ENCODE results near the gene MAPK14. TPM values are rescaled to one million over a fixed set of nuclear protein-coding genes. Genes with fewer than 3 reads are reported as not detected.
"Not testable (repeated sequence)": the region's sequence is repeated elsewhere in the genome, so short reads cannot be mapped to it uniquely, and the experiment has no call there.

Gene MAPK14
- total RNA-seq, 2 donors from 2014 or later, result 36.5 to 51.3 TPM

GRCh38 chr6:36068586-36068985 is 41.0 kb downstream of the MAPK14 start:
- no peaks in the 10 kb centered on the region for H3K27me3 Mint-ChIP-seq
- peaks cover 31% of the 10 kb centered on the region for H3K4me1 Mint-ChIP-seq
- peaks cover 23% of the 10 kb centered on the region for H3K36me3 Mint-ChIP-seq (ENCODE audit: low read depth)
- H3K4me3 Mint-ChIP-seq, result no peak overlapping the region
- no peaks in the 10 kb centered on the region for H3K9me3 Mint-ChIP-seq
- peak overlapping the region; percentile 45 for H3K27ac Mint-ChIP-seq
- no peak for ATAC-seq (replicated peaks)

GRCh38 chr6:36069573-36069972 is 42.0 kb downstream of the MAPK14 start:
- no peak for ATAC-seq (replicated peaks)
- H3K4me3 Mint-ChIP-seq, result no peak overlapping the region
- peaks cover 31% of the 10 kb centered on the region for H3K4me1 Mint-ChIP-seq
- H3K36me3 Mint-ChIP-seq (ENCODE audit: low read depth), result peaks cover 28% of the 10 kb centered on the region
- no peaks in the 10 kb centered on the region for H3K9me3 Mint-ChIP-seq
- H3K27ac Mint-ChIP-seq, result peak overlapping the region; percentile 44
- no peaks in the 10 kb centered on the region for H3K27me3 Mint-ChIP-seq

GRCh38 chr6:36070252-36070651 is 42.6 kb downstream of the MAPK14 start:
- peaks cover 31% of the 10 kb centered on the region for H3K36me3 Mint-ChIP-seq (ENCODE audit: low read depth)
- no peaks in the 10 kb centered on the region for H3K27me3 Mint-ChIP-seq
- H3K4me1 Mint-ChIP-seq, result peaks cover 25% of the 10 kb centered on the region
- H3K9me3 Mint-ChIP-seq, result no peaks in the 10 kb centered on the region
- no peak overlapping the region for H3K27ac Mint-ChIP-seq
- H3K4me3 Mint-ChIP-seq, result no peak overlapping the region
- no peak for ATAC-seq (replicated peaks)

- no peak for ATAC-seq (replicated peaks)
- Mint-ChIP-seq H3K27ac (no peak overlapping the region), H3K36me3 (ENCODE audit: low read depth) (peaks cover 39% of the 10 kb centered on the region), H3K4me3 (no peak overlapping the region), H3K9me3 (no peaks in the 10 kb centered on the region), H3K27me3 (no peaks in the 10 kb centered on the region), H3K4me1 (peaks cover 26% of the 10 kb centered on the region)
Measured at GRCh38 chr6:36071281-36071680, 43.7 kb downstream of the MAPK14 start.

GRCh38 chr6:36071714-36072113 is 44.1 kb downstream of the MAPK14 start:
- ATAC-seq (replicated peaks), result no peak
- peaks cover 23% of the 10 kb centered on the region for H3K4me1 Mint-ChIP-seq
- no peak overlapping the region for H3K4me3 Mint-ChIP-seq
- no peak overlapping the region for H3K27ac Mint-ChIP-seq
- peaks cover 40% of the 10 kb centered on the region for H3K36me3 Mint-ChIP-seq (ENCODE audit: low read depth)
- no peaks in the 10 kb centered on the region for H3K27me3 Mint-ChIP-seq
- H3K9me3 Mint-ChIP-seq, result no peaks in the 10 kb centered on the region

- no peak for ATAC-seq (replicated peaks)
- no peaks in the 10 kb centered on the region for H3K9me3 Mint-ChIP-seq
- no peak overlapping the region for H3K4me3 Mint-ChIP-seq
- H3K36me3 Mint-ChIP-seq (ENCODE audit: low read depth), result peaks cover 49% of the 10 kb centered on the region
- no peak overlapping the region for H3K27ac Mint-ChIP-seq
- H3K4me1 Mint-ChIP-seq, result peaks cover 18% of the 10 kb centered on the region
- no peaks in the 10 kb centered on the region for H3K27me3 Mint-ChIP-seq
Measured at GRCh38 chr6:36072681-36073080, 45.1 kb downstream of the MAPK14 start.

GRCh38 chr6:36073587-36073986 is 46.0 kb downstream of the MAPK14 start:
- no peaks in the 10 kb centered on the region for H3K27me3 Mint-ChIP-seq
- H3K4me3 Mint-ChIP-seq, result no peak overlapping the region
- peaks cover 12% of the 10 kb centered on the region for H3K4me1 Mint-ChIP-seq
- H3K27ac Mint-ChIP-seq, result no peak overlapping the region
- no peak for ATAC-seq (replicated peaks)
- H3K36me3 Mint-ChIP-seq (ENCODE audit: low read depth), result peaks cover 58% of the 10 kb centered on the region
- H3K9me3 Mint-ChIP-seq, result no peaks in the 10 kb centered on the region

GRCh38 chr6:36075656-36076055 is 48.0 kb downstream of the MAPK14 start:
- no peaks in the 10 kb centered on the region for H3K27me3 Mint-ChIP-seq
- no peaks in the 10 kb centered on the region for H3K9me3 Mint-ChIP-seq
- no peak overlapping the region for H3K4me3 Mint-ChIP-seq
- ATAC-seq (replicated peaks), result no peak
- peak overlapping the region; percentile 40 for H3K27ac Mint-ChIP-seq
- H3K36me3 Mint-ChIP-seq (ENCODE audit: low read depth), result peaks cover 79% of the 10 kb centered on the region
- peaks cover 12% of the 10 kb centered on the region for H3K4me1 Mint-ChIP-seq

GRCh38 chr6:36076178-36077063 is 48.8 kb downstream of the MAPK14 start:
- no peak overlapping the region for H3K4me3 Mint-ChIP-seq
- H3K9me3 Mint-ChIP-seq, result no peaks in the 10 kb centered on the region
- H3K27ac Mint-ChIP-seq, result peak overlapping the region; percentile 40
- peak; percentile 42 for ATAC-seq (replicated peaks)
- H3K4me1 Mint-ChIP-seq, result peaks cover 15% of the 10 kb centered on the region
- peaks cover 87% of the 10 kb centered on the region for H3K36me3 Mint-ChIP-seq (ENCODE audit: low read depth)
- no peaks in the 10 kb centered on the region for H3K27me3 Mint-ChIP-seq

- peaks cover 91% of the 10 kb centered on the region for H3K36me3 Mint-ChIP-seq (ENCODE audit: low read depth)
Measured at GRCh38 chr6:36078159-36078558, 50.6 kb downstream of the MAPK14 start.

GRCh38 chr6:36079601-36080000 is 52.0 kb downstream of the MAPK14 start:
- Mint-ChIP-seq H3K4me3 (no peak overlapping the region), H3K27ac (no peak overlapping the region), H3K4me1 (peaks cover 15% of the 10 kb centered on the region), H3K9me3 (no peaks in the 10 kb centered on the region), H3K36me3 (ENCODE audit: low read depth) (peaks cover 94% of the 10 kb centered on the region), H3K27me3 (no peaks in the 10 kb centered on the region)
- ATAC-seq (replicated peaks), result no peak

More at GRCh38 chr6:36078159-36078558, 50.6 kb downstream of the MAPK14 start:
- Mint-ChIP-seq H3K27ac (no peak overlapping the region), H3K4me1 (peaks cover 15% of the 10 kb centered on the region), H3K27me3 (no peaks in the 10 kb centered on the region), H3K4me3 (no peak overlapping the region), H3K9me3 (no peaks in the 10 kb centered on the region)
- ATAC-seq (replicated peaks), result no peak

- H3K36me3 Mint-ChIP-seq (ENCODE audit: low read depth), result peaks cover 72% of the 10 kb centered on the region
- peaks cover 6% of the 10 kb centered on the region for H3K4me1 Mint-ChIP-seq
- no peak for ATAC-seq (replicated peaks)
- H3K9me3 Mint-ChIP-seq, result no peaks in the 10 kb centered on the region
- no peaks in the 10 kb centered on the region for H3K27me3 Mint-ChIP-seq
- peak overlapping the region; percentile 63 for H3K27ac Mint-ChIP-seq
- H3K4me3 Mint-ChIP-seq, result no peak overlapping the region
Measured at GRCh38 chr6:36082318-36082717, 54.7 kb downstream of the MAPK14 start.

GRCh38 chr6:36083446-36083845 is 55.8 kb downstream of the MAPK14 start:
- H3K9me3 Mint-ChIP-seq, result no peaks in the 10 kb centered on the region
- no peak overlapping the region for H3K27ac Mint-ChIP-seq
- H3K4me3 Mint-ChIP-seq, result no peak overlapping the region
- no peaks in the 10 kb centered on the region for H3K27me3 Mint-ChIP-seq
- H3K4me1 Mint-ChIP-seq, result peaks cover 6% of the 10 kb centered on the region
- H3K36me3 Mint-ChIP-seq (ENCODE audit: low read depth), result peaks cover 60% of the 10 kb centered on the region
- ATAC-seq (replicated peaks), result no peak

- Mint-ChIP-seq H3K27ac (peak overlapping the region; percentile 23), H3K36me3 (ENCODE audit: low read depth) (peaks cover 42% of the 10 kb centered on the region)
- H3K27me3 Mint-ChIP-seq; H3K4me1 Mint-ChIP-seq; H3K4me3 Mint-ChIP-seq; ATAC-seq (replicated peaks); H3K9me3 Mint-ChIP-seq: not testable (repeated sequence)
Measured at GRCh38 chr6:36088204-36088603, 60.6 kb downstream of the MAPK14 start.

- Mint-ChIP-seq H3K4me3 (no peak overlapping the region), H3K9me3 (no peaks in the 10 kb centered on the region), H3K4me1 (peaks cover 3% of the 10 kb centered on the region), H3K27ac (no peak overlapping the region), H3K27me3 (no peaks in the 10 kb centered on the region), H3K36me3 (ENCODE audit: low read depth) (peaks cover 38% of the 10 kb centered on the region)
- no peak for ATAC-seq (replicated peaks)
Measured at GRCh38 chr6:36089048-36089447, 61.4 kb downstream of the MAPK14 start.
